Measurements from ENCODE around the gene OR5B3. TPM values are rescaled to one million over a fixed set of nuclear protein-coding genes. Genes with fewer than 3 reads are reported as not detected.

The OR5B3 gene
- total and polyA plus RNA-seq, 10 donors, result not detected

GRCh38 chr11:58392746-58393145 is 13.9 kb downstream of the OR5B3 start:
- intact Hi-C loops (cut with DNase I; ENCODE audit: low total_unique reads), result no loop called here
- Histone ChIP-seq H3K4me3 (no peak overlapping the region), H3K27me3 (replicated peaks in 1 of 7) (peaks cover 0 to 5% (median 0%) of the 10 kb centered on the region in 7 donors), H3K27ac (no peak overlapping the region), H3K9me3 (peaks cover 0 to 16% (median 8%) of the 10 kb centered on the region in 8 donors), H3K36me3 (no peaks in the 10 kb centered on the region), H3K4me1 (no peaks in the 10 kb centered on the region)
- 19 to 56% (median 37%) methylated on average over 1 of the region's 1 CpG for WGBS, 5 donors
- TF ChIP-seq POLR2A (IDR thresholded peaks at IDR 0.05) (no peak), POLR2AphosphoS5 (IDR thresholded peaks at IDR 0.05) (no peak), CTCF (IDR thresholded peaks at IDR 0.05 in 8 of 11, conservative IDR thresholded peaks at IDR 0.05 in 3 of 11) (no peak)
- DNase-seq, result no peak

- no peak for DNase-seq
- TF ChIP-seq CTCF (IDR thresholded peaks at IDR 0.05 in 8 of 11, conservative IDR thresholded peaks at IDR 0.05 in 3 of 11), result no peak
- no peak for TF ChIP-seq POLR2A (IDR thresholded peaks at IDR 0.05)
- no peak for TF ChIP-seq POLR2AphosphoS5 (IDR thresholded peaks at IDR 0.05)
- Histone ChIP-seq H3K36me3 (no peaks in the 10 kb centered on the region), H3K9me3 (peaks cover 0 to 16% (median 8%) of the 10 kb centered on the region in 8 donors), H3K27me3 (replicated peaks in 1 of 7) (peaks cover 0 to 5% (median 0%) of the 10 kb centered on the region in 7 donors), H3K4me3 (no peak overlapping the region), H3K27ac (no peak overlapping the region), H3K4me1 (no peaks in the 10 kb centered on the region)
- intact Hi-C loops (cut with DNase I; ENCODE audit: low total_unique reads), result no loop called here
- WGBS, 5 donors, result 87 to 95% (median 90%) methylated on average over 1 of the region's 1 CpG
These were observed 14.8 kb downstream of the OR5B3 start for GRCh38 chr11:58391879-58392278.

DNA sequence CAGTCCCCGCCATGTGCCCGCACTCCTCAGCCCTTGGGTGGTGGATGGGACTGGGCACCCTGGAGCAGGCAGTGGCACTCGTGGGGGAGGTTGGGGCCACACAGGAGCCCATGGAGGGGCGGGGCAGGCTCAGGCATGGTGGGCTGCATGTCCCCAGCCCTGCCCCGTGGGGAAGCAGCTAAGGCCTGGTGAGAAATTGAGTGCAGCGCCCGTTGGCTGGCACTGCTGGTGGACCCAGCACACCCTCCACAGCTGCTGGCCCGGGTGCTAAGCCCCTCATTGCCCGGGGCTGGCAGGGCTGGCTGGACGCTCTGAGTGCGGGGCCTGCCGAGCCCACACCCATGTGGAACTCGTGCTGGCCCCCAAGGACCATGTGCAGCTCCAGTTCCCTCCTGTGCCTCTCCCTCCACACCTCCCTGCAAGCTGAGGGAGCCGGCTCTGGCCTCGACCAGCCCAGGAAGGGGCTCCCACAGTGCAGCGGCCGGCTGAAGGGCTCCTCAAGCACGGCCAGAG is 16.1 kb downstream of the OR5B3 start:
- TF ChIP-seq POLR2A (IDR thresholded peaks at IDR 0.05) (no peak), POLR2AphosphoS5 (IDR thresholded peaks at IDR 0.05) (no peak), CTCF (IDR thresholded peaks at IDR 0.05 in 8 of 11, conservative IDR thresholded peaks at IDR 0.05 in 3 of 11) (no peak)

DNA sequence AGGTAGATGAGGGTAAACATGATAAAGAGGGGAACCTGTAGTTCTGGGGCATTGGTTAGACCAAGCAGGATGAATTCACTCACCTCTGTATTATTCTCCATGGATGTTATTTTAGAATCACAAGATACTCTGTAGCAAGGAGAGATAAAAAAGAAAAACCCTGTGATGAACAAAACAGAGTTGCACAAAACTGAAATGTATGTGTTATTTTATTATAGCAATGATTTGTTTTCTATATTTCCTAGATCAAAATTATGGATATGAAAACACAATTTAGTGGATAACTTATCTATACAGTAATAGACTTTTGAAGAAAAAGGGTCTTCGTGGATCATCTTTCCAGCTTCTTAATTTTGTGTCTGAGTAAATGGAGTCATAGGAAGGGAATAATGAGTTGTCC is 47.7 kb downstream of the OR5B3 start, which contains the start of gene OR5B17:
Gene OR5B17 (minus strand): TSS at position 101 of the 400 bp plus-strand sequence. CDS start 0 bp downstream, at position 101.
- no peaks in the 10 kb centered on the region for H3K27me3 ChIP-seq (replicated peaks in 1 of 7)
- 41 to 58% (median 46%) methylated on average over 1 of the region's 1 CpG for WGBS, 5 donors
- H3K27ac ChIP-seq, result no peak within 1 kb of the TSS
- no peak within 1 kb of the TSS for H3K4me3 ChIP-seq
- TF ChIP-seq CTCF (IDR thresholded peaks at IDR 0.05 in 8 of 11, conservative IDR thresholded peaks at IDR 0.05 in 3 of 11) (no peak), POLR2AphosphoS5 (IDR thresholded peaks at IDR 0.05) (no peak), POLR2A (IDR thresholded peaks at IDR 0.05) (no peak)
- no peaks in the 10 kb centered on the region for H3K9me3 ChIP-seq
- DNase-seq, result no peak
- no peaks in the 10 kb centered on the region for H3K36me3 ChIP-seq
- no peaks in the 10 kb centered on the region for H3K4me1 ChIP-seq
- intact Hi-C loops (cut with DNase I; ENCODE audit: low total_unique reads), result no loop called here

More for the DNA sequence above, 16.1 kb downstream of the OR5B3 start:
- intact Hi-C loops (cut with DNase I; ENCODE audit: low total_unique reads), result no loop called here
- 82 to 88% (median 84%) methylated on average over 9 to 18 of the region's 18 CpGs for WGBS, 5 donors
- H3K27me3 ChIP-seq (replicated peaks in 1 of 7), result peaks cover 0 to 5% (median 0%) of the 10 kb centered on the region in 7 donors
- no peak overlapping the region for H3K4me3 ChIP-seq
- H3K9me3 ChIP-seq, result peaks cover 0 to 15% (median 8%) of the 10 kb centered on the region in 8 donors
- no peak overlapping the region for H3K27ac ChIP-seq
- DNase-seq, result peak; percentile 56
- H3K36me3 ChIP-seq, result no peaks in the 10 kb centered on the region
- H3K4me1 ChIP-seq, result no peaks in the 10 kb centered on the region
